ENCODE results near the gene PACSIN1. TPM values are rescaled to one million over a fixed set of nuclear protein-coding genes. Genes with fewer than 3 reads are reported as not detected.

The PACSIN1 gene
- total RNA-seq, 5 donors from 2014 or later (not counting 1 experiment from before 2014, with no cell fraction given) = 0.86 to 3.2 (median 2.4) TPM

DNA sequence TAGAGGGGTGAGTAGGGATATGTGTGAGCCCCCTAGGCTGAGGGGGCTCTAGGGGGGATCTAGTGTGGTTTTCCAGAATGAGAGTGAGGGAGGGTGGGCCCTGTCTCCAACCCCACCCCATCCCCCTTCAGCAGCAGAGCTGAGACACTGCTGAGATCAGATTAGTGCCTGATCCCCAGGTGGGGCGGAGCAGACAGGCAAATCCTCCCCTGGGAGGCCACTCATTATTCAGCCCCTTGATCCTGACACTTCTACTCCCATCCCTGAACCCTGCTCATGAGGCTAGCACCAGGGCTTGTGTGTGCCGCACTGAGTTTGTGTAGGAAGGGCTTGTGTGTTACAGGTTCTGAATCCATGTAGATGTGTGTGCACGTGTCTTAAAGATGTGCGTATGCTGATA lies 47.8 kb downstream of the PACSIN1 start:
- DNase-seq (no peak), ATAC-seq (replicated peaks in 1 of 4) (no peak)
- H3K4me3 ChIP-seq (ENCODE audit: control insufficient read depth in 1 of 2, extremely low read depth in 1 of 2, low read length in 1 of 2) = no peak overlapping the region
- H3K36me3 ChIP-seq (ENCODE audit: control insufficient read depth in 2 of 2, extremely low read depth in 1 of 2, insufficient read depth in 1 of 2, low read length in 1 of 2) = no peaks in the 10 kb centered on the region
- peaks cover 0 to 18% of the 10 kb centered on the region in 2 experiments for H3K27me3 ChIP-seq (replicated peaks in 1 of 2; ENCODE audit: control insufficient read depth in 2 of 2, extremely low read depth in 1 of 2, insufficient read depth in 2 of 2, low read length in 1 of 2)
- H3K4me1 ChIP-seq (ENCODE audit: control insufficient read depth in 1 of 2, extremely low read depth in 1 of 2, insufficient read depth in 2 of 2, low read length in 2 of 2) = no peaks in the 10 kb centered on the region
- H3K4me3 Mint-ChIP-seq = no peak overlapping the region
- H3K27ac ChIP-seq (ENCODE audit: low read length) = no peak overlapping the region
- POLR2A ChIA-PET = no interaction called here
- H3K9me3 Mint-ChIP-seq = peaks cover 0 to 8% (median 7%) of the 10 kb centered on the region in 3 donors
- no peaks in the 10 kb centered on the region for H3K36me3 Mint-ChIP-seq
- H3K4me1 Mint-ChIP-seq = peaks cover 0 to 5% (median 0%) of the 10 kb centered on the region in 3 donors
- CTCF ChIA-PET = no interaction called here
- H3K9me3 ChIP-seq = no peaks in the 10 kb centered on the region
- no peak overlapping the region for H3K27ac Mint-ChIP-seq
- peaks cover 14% of the 10 kb centered on the region in 2 donors for H3K27me3 Mint-ChIP-seq
- 93% methylated on average over 3 of the region's 4 CpGs for WGBS (ENCODE audit: insufficient coverage)

DNA sequence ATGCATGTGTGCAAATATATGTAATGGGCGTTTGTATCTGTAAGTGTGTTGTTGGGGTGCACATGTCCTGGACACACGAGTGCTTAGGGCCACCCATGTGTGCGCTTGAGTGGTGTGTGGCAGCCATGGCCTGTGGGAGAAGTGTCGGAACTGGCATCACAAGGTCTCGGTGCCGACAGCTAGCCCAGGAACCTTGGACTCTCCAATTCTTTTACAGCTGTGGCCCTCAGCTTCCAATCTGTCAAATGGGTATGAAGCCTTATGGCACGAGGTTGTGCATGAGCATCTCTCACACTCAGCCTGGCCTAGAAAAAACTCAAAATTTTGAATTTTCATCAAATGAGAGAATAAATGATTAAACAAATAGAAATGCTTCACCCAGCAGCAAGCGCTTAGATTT lies 48.2 kb downstream of the PACSIN1 start:
- Mint-ChIP-seq H3K4me1 (peaks cover 0 to 5% (median 0%) of the 10 kb centered on the region in 3 donors), H3K36me3 (no peaks in the 10 kb centered on the region), H3K27ac (no peak overlapping the region), H3K27me3 (peaks cover 14% of the 10 kb centered on the region in 2 donors), H3K4me3 (no peak overlapping the region), H3K9me3 (peaks cover 0 to 8% (median 7%) of the 10 kb centered on the region in 3 donors)
- ATAC-seq (replicated peaks in 1 of 4) (no peak), DNase-seq (no peak)
- ChIA-PET CTCF (no interaction called here), POLR2A (no interaction called here)
- WGBS (ENCODE audit: insufficient coverage) = 68% methylated on average over 3 of the region's 8 CpGs
- Histone ChIP-seq H3K36me3 (ENCODE audit: control insufficient read depth in 2 of 2, extremely low read depth in 1 of 2, insufficient read depth in 1 of 2, low read length in 1 of 2) (no peaks in the 10 kb centered on the region), H3K4me3 (ENCODE audit: control insufficient read depth in 1 of 2, extremely low read depth in 1 of 2, low read length in 1 of 2) (no peak overlapping the region), H3K27me3 (replicated peaks in 1 of 2; ENCODE audit: control insufficient read depth in 2 of 2, extremely low read depth in 1 of 2, insufficient read depth in 2 of 2, low read length in 1 of 2) (peaks cover 0 to 18% of the 10 kb centered on the region in 2 experiments), H3K4me1 (ENCODE audit: control insufficient read depth in 1 of 2, extremely low read depth in 1 of 2, insufficient read depth in 2 of 2, low read length in 2 of 2) (no peaks in the 10 kb centered on the region), H3K9me3 (no peaks in the 10 kb centered on the region), H3K27ac (ENCODE audit: low read length) (no peak overlapping the region)

GRCh38 chr6:34514593-34515472 lies 49.0 kb downstream of the PACSIN1 start:
- H3K27me3 Mint-ChIP-seq = peaks cover 14% of the 10 kb centered on the region in 2 donors
- peaks cover 0 to 5% (median 0%) of the 10 kb centered on the region in 3 donors for H3K4me1 Mint-ChIP-seq
- H3K27ac Mint-ChIP-seq = no peak overlapping the region
- Histone ChIP-seq H3K27ac (ENCODE audit: low read length) (no peak overlapping the region), H3K36me3 (ENCODE audit: control insufficient read depth in 2 of 2, extremely low read depth in 1 of 2, insufficient read depth in 1 of 2, low read length in 1 of 2) (no peaks in the 10 kb centered on the region), H3K4me3 (ENCODE audit: control insufficient read depth in 1 of 2, extremely low read depth in 1 of 2, low read length in 1 of 2) (no peak overlapping the region), H3K4me1 (ENCODE audit: control insufficient read depth in 1 of 2, extremely low read depth in 1 of 2, insufficient read depth in 2 of 2, low read length in 2 of 2) (no peaks in the 10 kb centered on the region), H3K27me3 (replicated peaks in 1 of 2; ENCODE audit: control insufficient read depth in 2 of 2, extremely low read depth in 1 of 2, insufficient read depth in 2 of 2, low read length in 1 of 2) (peaks cover 0 to 18% of the 10 kb centered on the region in 2 experiments), H3K9me3 (no peaks in the 10 kb centered on the region)
- H3K4me3 Mint-ChIP-seq = no peak overlapping the region
- peaks cover 0 to 8% (median 7%) of the 10 kb centered on the region in 3 donors for H3K9me3 Mint-ChIP-seq
- no peaks in the 10 kb centered on the region for H3K36me3 Mint-ChIP-seq
- DNase-seq (peak in 1 of 35 experiments; percentile 17), ATAC-seq (replicated peaks in 1 of 4) (peak in 1 of 4 experiments; percentile 51)
- ChIA-PET CTCF (interaction anchor here in 1 of 2 donors (0.6 kb wide), 1 partner anchor 353 kb away, joined by 3 read pairs; no protein-coding TSS in a partner anchor), POLR2A (no interaction called here)
- 66% methylated on average over 22 of the region's 34 CpGs for WGBS (ENCODE audit: insufficient coverage)

- Histone ChIP-seq H3K27me3 (replicated peaks in 1 of 2; ENCODE audit: control insufficient read depth in 2 of 2, extremely low read depth in 1 of 2, insufficient read depth in 2 of 2, low read length in 1 of 2) (peaks cover 0 to 18% of the 10 kb centered on the region in 2 experiments), H3K4me3 (ENCODE audit: control insufficient read depth in 1 of 2, extremely low read depth in 1 of 2, low read length in 1 of 2) (no peak overlapping the region), H3K9me3 (no peaks in the 10 kb centered on the region), H3K36me3 (ENCODE audit: control insufficient read depth in 2 of 2, extremely low read depth in 1 of 2, insufficient read depth in 1 of 2, low read length in 1 of 2) (no peaks in the 10 kb centered on the region), H3K4me1 (ENCODE audit: control insufficient read depth in 1 of 2, extremely low read depth in 1 of 2, insufficient read depth in 2 of 2, low read length in 2 of 2) (no peaks in the 10 kb centered on the region), H3K27ac (ENCODE audit: low read length) (no peak overlapping the region)
- no peak for DNase-seq
- Mint-ChIP-seq H3K4me3 (no peak overlapping the region), H3K27me3 (peaks cover 10 to 14% of the 10 kb centered on the region in 2 donors), H3K27ac (no peak overlapping the region), H3K4me1 (peaks cover 0 to 5% (median 0%) of the 10 kb centered on the region in 3 donors), H3K36me3 (no peaks in the 10 kb centered on the region), H3K9me3 (no peaks in the 10 kb centered on the region)
- ATAC-seq (replicated peaks in 1 of 4) = no peak
- ChIA-PET POLR2A (no interaction called here), CTCF (interaction anchor here in 1 of 2 donors (0.6 kb wide), 1 partner anchor 354 kb away, joined by 3 read pairs; no protein-coding TSS in a partner anchor)
- WGBS (ENCODE audit: insufficient coverage) = 77% methylated on average over 9 of the region's 13 CpGs
These were observed 49.9 kb downstream of the PACSIN1 start for GRCh38 chr6:34515473-34516387.

DNA sequence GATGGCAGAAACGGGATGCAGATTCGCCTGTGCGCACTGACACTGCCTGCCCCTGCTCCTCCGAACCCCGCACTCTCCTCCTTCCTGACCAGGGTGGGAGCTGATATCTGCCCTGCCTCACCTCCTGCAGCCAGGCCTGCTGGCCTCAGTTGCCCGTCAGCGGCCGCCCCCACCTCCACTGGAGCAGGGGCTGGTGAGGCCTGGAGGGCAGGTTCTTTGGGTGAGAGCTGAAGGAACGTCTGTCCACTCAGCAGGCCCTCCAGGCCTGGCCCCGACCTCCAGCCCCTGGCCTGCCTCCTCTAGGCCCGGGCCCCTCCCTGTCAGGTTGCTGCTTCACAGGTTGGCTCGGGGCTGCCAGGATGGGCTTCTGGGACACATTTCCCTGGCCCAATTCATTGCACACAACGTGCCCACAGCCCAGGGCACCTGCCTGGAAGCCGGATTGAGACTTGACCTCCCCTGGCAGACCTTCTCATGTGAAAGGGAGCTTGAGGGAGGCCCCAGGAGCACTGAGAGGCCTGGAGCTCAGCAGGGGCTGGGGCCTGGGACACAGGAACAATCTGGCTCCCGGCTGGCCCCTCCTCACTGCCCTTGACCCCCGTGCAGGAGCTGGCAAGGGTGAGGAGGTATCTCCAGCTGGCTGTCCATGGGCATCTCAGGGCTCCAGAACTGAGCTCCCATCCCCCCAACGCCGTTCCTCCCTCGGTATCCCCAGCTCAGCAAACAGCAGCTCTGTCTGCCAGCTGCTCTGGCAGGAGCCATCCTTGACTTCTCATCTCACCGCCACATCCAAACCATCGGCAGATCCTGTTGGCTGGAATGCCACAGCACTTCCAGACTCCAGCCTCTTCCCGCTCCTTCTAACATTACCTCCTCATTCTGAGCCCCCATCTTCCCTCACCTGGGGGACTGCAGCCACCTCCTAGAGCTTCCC lies 50.8 kb downstream of the PACSIN1 start:
- Histone ChIP-seq H3K27ac (ENCODE audit: low read length) (no peak overlapping the region), H3K36me3 (ENCODE audit: control insufficient read depth in 2 of 2, extremely low read depth in 1 of 2, insufficient read depth in 1 of 2, low read length in 1 of 2) (no peaks in the 10 kb centered on the region), H3K4me1 (ENCODE audit: control insufficient read depth in 1 of 2, extremely low read depth in 1 of 2, insufficient read depth in 2 of 2, low read length in 2 of 2) (no peaks in the 10 kb centered on the region), H3K27me3 (replicated peaks in 1 of 2; ENCODE audit: control insufficient read depth in 2 of 2, extremely low read depth in 1 of 2, insufficient read depth in 2 of 2, low read length in 1 of 2) (peaks cover 0 to 16% of the 10 kb centered on the region in 2 experiments), H3K9me3 (no peaks in the 10 kb centered on the region), H3K4me3 (ENCODE audit: control insufficient read depth in 1 of 2, extremely low read depth in 1 of 2, low read length in 1 of 2) (no peak overlapping the region)
- WGBS (ENCODE audit: insufficient coverage) = 83% methylated on average over 20 of the region's 22 CpGs
- Mint-ChIP-seq H3K36me3 (no peaks in the 10 kb centered on the region), H3K9me3 (no peaks in the 10 kb centered on the region), H3K27me3 (peaks cover 10 to 14% of the 10 kb centered on the region in 2 donors), H3K4me3 (no peak overlapping the region), H3K4me1 (peaks cover 0 to 5% (median 0%) of the 10 kb centered on the region in 3 donors), H3K27ac (no peak overlapping the region)
- CTCF ChIA-PET = no interaction called here
- no peak for DNase-seq
- POLR2A ChIA-PET = no interaction called here
- no peak for ATAC-seq (replicated peaks in 1 of 4)
